Aorta (tissue), 5 donors: ENCODE measurements around the gene ZNF136. TPM values are rescaled to one million over a fixed set of nuclear protein-coding genes. Genes with fewer than 3 reads are reported as not detected.

ENCODE experiments used
- ATAC-seq: fragments of 200-7000 bp; cut with Tn5 transposase; one replicate; pipeline ENCODE4 v1.9.1; 2022; ENCODE audit warnings: moderate library complexity; ENCODE audit not compliant: low FRiP score
- DNase-seq, 2 donors: peaks; one replicate each; pipeline ENCODE4 v3.0.0-alpha.2; 2020
- H3K27ac ChIP-seq, 2 donors: one replicate each; pipeline ENCODE4 v1.5.1; 2013; ENCODE audit warnings: low read length in 2 of 2, mild to moderate bottlenecking in 2 of 2, moderate library complexity in 2 of 2, control low read depth in 1 of 2, inconsistent platforms in 1 of 2, low read depth in 1 of 2
- H3K27me3 ChIP-seq, 2 donors: one replicate each; pipeline ENCODE4 v1.6.1; 2013; ENCODE audit warnings: control low read depth in 1 of 2, low read length in 1 of 2, mild to moderate bottlenecking in 1 of 2, moderate library complexity in 1 of 2; ENCODE audit not compliant: insufficient read depth in 2 of 2, control insufficient read depth in 1 of 2
- H3K36me3 ChIP-seq, 2 donors: one replicate each; pipeline ENCODE4 v1.6.1; 2013; ENCODE audit warnings: control low read depth in 1 of 2, low read length in 1 of 2, mild to moderate bottlenecking in 1 of 2; ENCODE audit not compliant: insufficient read depth in 2 of 2, control insufficient read depth in 1 of 2
- H3K4me1 ChIP-seq, 2 donors: one replicate each; pipeline ENCODE4 v1.6.1; 2013; ENCODE audit warnings: low read length in 2 of 2, control low read depth in 1 of 2, mild to moderate bottlenecking in 1 of 2, moderate library complexity in 1 of 2; ENCODE audit not compliant: insufficient read depth in 2 of 2, control insufficient read depth in 1 of 2
- H3K4me3 ChIP-seq, 2 donors: one replicate each; pipeline ENCODE4 v1.5.1; 2013; ENCODE audit warnings: low read length in 2 of 2, control low read depth in 1 of 2, mild to moderate bottlenecking in 1 of 2
- H3K9me3 ChIP-seq: one replicate; pipeline ENCODE4 v1.6.1; 2013; ENCODE audit warnings: mild to moderate bottlenecking, low read length; ENCODE audit not compliant: control insufficient read depth
- WGBS, 2 donors: extraction: QIAGEN DNeasy Blood & Tissue Kit; methylation state at CpG; one replicate each; pipeline ENCODE4 v1.1.7; 2013; 5-methylcytosine and 5-hydroxymethylcytosine counted together
- intact Hi-C, 2 donors: fragments of 100-400 bp; cut with DNase I; formaldehyde crosslinking; loops; one replicate each; pipeline versions ENCODE4 v1.14.2 to v1.15.0; 2022
- polyA plus RNA-seq, 2 donors: library from polyadenylated mRNA; stranded (reverse); fragments of 200-250 nt; gene quantifications; one replicate each; pipeline ENCODE4 v1.2.3, GENCODE V29; 2013
- total RNA-seq, 2 donors: library from RNA; stranded (reverse); fragmentation: NEBNext Ultra II Directional; extraction: Animal tissue kit (Norgen Biotek cat#: 25700); gene quantifications; one replicate each; pipeline ENCODE4 v1.2.1, GENCODE V29; 2021
- donor health status: healthy with polysubstance abuse.
- donor health status: Bipolar disorder and iron deficiency.
- donor health status: DM: no; HTN: no; CAD: no.
- donor health status: DM: no; HTN: no; CAD: no.
- donor health status: DM: yes; HTN: yes; CAD: no.

Gene ZNF136
- total and polyA plus RNA-seq, 4 donors, result 3.3 to 14.1 (median 8.0) TPM

DNA sequence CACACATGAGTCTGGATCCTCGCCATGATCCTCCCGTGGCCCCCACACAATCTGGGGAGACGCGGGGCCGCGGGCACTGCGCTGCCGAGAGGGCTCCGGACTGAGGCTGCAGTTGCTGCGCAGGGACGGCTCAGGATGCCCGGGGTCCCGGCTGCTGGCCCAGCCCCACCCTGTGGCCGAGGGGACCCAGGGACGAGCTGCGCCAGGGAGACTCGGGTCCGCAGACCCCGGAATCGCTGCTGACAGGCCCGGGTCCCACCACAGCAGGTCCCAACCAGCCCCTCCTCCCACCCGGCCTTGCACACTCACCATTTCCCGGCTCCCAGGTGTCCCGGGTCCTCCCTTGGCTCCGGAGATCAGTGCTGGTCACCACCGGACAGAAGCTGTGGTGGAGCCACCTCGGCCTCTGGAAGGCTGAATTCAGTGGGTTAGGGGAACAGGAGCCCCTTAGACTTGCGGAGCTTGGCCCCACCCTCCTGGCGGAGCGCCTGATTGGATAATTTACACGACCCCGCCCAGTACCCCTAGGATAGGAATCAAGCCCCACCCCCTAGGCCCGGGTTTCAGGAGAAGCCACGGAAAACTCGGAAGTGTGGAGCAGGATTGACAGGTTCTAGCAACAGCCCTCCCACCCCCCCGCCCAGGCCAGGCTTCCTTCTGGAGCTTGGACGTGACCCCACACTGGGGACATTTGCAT, 74.4 kb downstream of the ZNF136 start:
- 95% methylated on average over 35 to 37 of the region's 37 CpGs for WGBS, 2 donors
- intact Hi-C loops, result no loop called here
- Histone ChIP-seq H3K27ac (no peak overlapping the region), H3K27me3 (no peaks in the 10 kb centered on the region), H3K9me3 (peaks cover 2% of the 10 kb centered on the region), H3K36me3 (peaks cover 2 to 4% of the 10 kb centered on the region in 2 donors), H3K4me1 (no peaks in the 10 kb centered on the region), H3K4me3 (no peak overlapping the region)
- DNase-seq, result no peak
- ATAC-seq, result no peak

Other genes starting within 250 kb of the ZNF136 start
- 10 to 100 TPM; 11.6 to 19.2 TPM for gene ZNF700, start 238.0 kb upstream of the ZNF136 start, total RNA-seq
- 10 to 100 TPM in 1 of 2 donors, 1 to 10 TPM in 1; 3.8 to 13.8 TPM for gene ZNF700, start 238.0 kb upstream of the ZNF136 start, polyA plus RNA-seq
- gene ZNF763, start 198.1 kb upstream of the ZNF136 start, total RNA-seq, result 1 to 10 TPM; 1.9 to 5.1 TPM
- gene ZNF763, start 198.1 kb upstream of the ZNF136 start, polyA plus RNA-seq, result 1 to 10 TPM; 3.1 to 3.3 TPM
- gene ZNF433, start 127.4 kb upstream of the ZNF136 start, total RNA-seq, result 1 to 10 TPM; 5.1 to 5.5 TPM
- gene ZNF433, start 127.4 kb upstream of the ZNF136 start, polyA plus RNA-seq, result 1 to 10 TPM; 4.4 to 5.8 TPM
- under 1 TPM in 1 of 2 donors, not detected in 1; 0.45 TPM for gene ZNF878, start 110.1 kb upstream of the ZNF136 start, total RNA-seq
- not detected for gene ZNF878, start 110.1 kb upstream of the ZNF136 start, polyA plus RNA-seq
- 10 to 100 TPM in 1 of 2 donors, 1 to 10 TPM in 1; 7.8 to 14.3 TPM for gene ZNF844, start 98.4 kb upstream of the ZNF136 start, total RNA-seq
- gene ZNF844, start 98.4 kb upstream of the ZNF136 start, polyA plus RNA-seq, result 1 to 10 TPM; 2.3 to 3.9 TPM
- 1 to 10 TPM; 3.8 to 6.8 TPM for gene ZNF20, start 22.7 kb upstream of the ZNF136 start, total RNA-seq
- gene ZNF20, start 22.7 kb upstream of the ZNF136 start, polyA plus RNA-seq, result 1 to 10 TPM; 1.9 to 5.1 TPM
- gene ZNF625, start 6.4 kb upstream of the ZNF136 start, total RNA-seq, result 10 to 100 TPM in 1 of 2 donors, 1 to 10 TPM in 1; 5.1 to 11.0 TPM
- 1 to 10 TPM; 2.3 to 2.4 TPM for gene ZNF625, start 6.4 kb upstream of the ZNF136 start, polyA plus RNA-seq
- 10 to 100 TPM; 13.9 to 19.9 TPM for gene ZNF44, start 131.8 kb downstream of the ZNF136 start, total RNA-seq
- 1 to 10 TPM; 5.4 to 9.7 TPM for gene ZNF44, start 131.8 kb downstream of the ZNF136 start, polyA plus RNA-seq
- gene ZNF563, start 170.5 kb downstream of the ZNF136 start, total RNA-seq, result 1 to 10 TPM; 2.5 to 5.4 TPM
- 1 to 10 TPM; 1.9 to 2.3 TPM for gene ZNF563, start 170.5 kb downstream of the ZNF136 start, polyA plus RNA-seq
- gene ZNF442, start 202.6 kb downstream of the ZNF136 start, total RNA-seq, result 1 to 10 TPM; 3.6 to 4.5 TPM
- 1 to 10 TPM in 1 of 2 donors, under 1 TPM in 1; 0.67 to 2.1 TPM for gene ZNF442, start 202.6 kb downstream of the ZNF136 start, polyA plus RNA-seq
- gene ZNF799, start 238.2 kb downstream of the ZNF136 start, total RNA-seq, result 1 to 10 TPM; 5.3 to 7.6 TPM
- 1 to 10 TPM; 2.4 to 3.9 TPM for gene ZNF799, start 238.2 kb downstream of the ZNF136 start, polyA plus RNA-seq